GM19452 (cell line): ENCODE measurements around the gene CLDN20.
"Not testable (repeated sequence)": the region's sequence is repeated elsewhere in the genome, so short reads cannot be mapped to it uniquely, and the experiment has no call there.

Source experiments
- ATAC-seq: cut with Tn5 transposase; IDR thresholded peaks from one replicate; pipeline ENCODE4 v1.9.1; 2021; ENCODE audit not compliant: unreplicated experiment

CLDN20 gene, protein sequence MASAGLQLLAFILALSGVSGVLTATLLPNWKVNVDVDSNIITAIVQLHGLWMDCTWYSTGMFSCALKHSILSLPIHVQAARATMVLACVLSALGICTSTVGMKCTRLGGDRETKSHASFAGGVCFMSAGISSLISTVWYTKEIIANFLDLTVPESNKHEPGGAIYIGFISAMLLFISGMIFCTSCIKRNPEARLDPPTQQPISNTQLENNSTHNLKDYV

DNA sequence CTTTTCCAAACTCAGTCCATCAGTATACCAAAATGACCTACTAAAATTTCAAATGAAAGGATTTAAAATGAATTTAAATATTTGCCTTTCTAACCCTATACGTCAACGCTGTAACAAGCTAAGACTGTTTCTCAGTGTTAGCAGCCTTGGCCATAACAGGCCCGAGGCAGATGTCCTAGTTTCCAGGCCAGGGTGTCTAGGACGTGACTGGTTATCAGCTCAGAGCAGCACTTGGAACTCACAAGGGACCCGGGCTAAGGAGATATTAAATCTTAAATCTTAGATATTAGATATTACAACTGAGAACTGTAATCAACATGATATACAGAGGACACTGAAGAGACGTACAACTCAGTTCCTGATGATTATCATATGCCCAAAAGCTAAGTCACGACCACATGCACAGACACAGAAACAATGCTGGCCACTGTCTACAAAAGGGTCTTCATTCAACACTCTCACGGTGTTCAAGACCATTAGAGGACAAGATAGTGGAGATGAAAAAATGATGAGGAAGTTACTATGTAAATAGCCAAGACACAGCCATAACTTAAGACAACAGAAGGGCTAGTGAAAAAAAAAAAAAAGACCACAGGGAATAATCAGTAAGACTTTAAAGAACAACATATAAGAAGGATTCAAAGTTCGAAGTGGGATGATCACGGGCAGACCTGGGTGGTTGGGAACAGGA lies at the start of gene CLDN20:
Gene CLDN20 (plus strand): TSS at position 641 of the 691 bp plus-strand sequence. CDS start 11,707 bp downstream, outside the sequence.
- ATAC-seq, result no peak

DNA sequence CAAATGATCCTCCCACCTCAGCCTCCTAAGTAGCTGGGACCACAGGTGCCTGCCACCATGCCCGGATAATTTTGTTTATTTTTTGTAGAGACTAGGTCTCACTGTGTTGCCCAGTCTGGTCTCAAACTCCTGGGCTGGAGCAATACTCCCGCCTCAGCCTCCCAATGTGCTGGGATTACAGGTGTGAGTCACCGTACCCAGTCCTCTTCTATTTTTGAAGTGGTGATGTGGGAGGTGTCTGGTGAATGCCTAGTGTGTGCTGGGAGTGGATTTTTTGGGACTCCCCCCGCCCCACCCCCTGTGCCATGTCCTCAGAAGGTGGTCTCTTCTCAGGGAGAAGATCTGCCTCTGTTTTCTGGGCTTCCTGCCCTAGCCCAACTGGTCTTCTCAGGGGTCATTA lies 47.9 kb upstream of the CLDN20 start:
- no peak for ATAC-seq

DNA sequence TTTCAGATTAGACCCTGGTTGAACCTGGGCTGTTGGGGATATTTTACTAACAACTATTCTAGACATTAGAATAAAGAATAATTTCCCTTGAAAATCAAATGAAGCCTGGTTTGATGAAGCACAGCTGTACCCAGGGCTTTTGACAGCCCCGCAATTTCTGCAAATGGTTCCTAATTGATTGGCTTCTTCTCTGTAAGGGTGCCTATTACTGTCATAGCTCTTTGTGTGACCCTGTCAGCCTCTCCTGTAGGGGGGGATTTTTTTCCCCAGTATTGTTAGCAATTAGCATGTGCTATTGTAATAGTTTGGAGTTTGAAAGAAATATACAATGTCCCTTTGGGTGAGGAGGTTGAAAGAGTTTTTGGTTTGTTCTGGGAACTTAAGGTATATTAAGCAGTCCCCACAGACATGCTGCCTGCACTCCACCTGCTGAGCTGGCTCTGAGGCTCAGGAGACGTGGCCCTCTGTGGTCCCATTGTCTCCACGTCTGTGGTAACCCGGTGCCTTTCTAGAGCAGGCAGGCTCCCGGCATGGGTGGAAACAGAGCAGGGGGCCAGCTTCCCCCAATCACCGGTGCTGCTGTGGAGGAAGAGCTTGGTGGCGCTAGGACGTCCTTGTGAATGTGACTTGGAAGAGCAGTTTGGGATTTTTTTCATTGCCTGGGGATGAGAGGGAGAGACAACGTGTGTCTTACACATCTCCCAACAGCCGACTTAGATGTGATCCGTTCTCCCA lies 47.3 kb upstream of the CLDN20 start:
- no peak for ATAC-seq

DNA sequence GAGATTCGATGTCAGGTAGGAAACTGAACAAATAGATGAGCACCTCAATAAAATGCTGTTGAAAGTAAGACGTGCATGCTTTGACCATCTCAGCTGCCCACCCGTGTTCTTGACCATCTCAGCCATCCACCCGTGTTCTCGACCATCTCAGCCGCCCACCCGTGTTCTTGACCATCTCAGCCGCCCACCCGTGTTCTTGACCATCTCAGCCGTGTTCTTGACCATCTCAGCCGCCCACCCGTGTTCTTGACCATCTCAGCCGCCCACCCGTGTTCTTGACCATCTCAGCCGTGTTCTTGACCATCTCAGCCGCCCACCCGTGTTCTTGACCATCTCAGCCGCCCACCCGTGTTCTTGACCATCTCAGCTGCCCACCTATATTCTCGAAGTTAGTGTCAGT lies 45.1 kb upstream of the CLDN20 start:
- not testable (repeated sequence) for ATAC-seq

- ATAC-seq, result no peak
Measured at GRCh38 chr6:155219299-155219698, 44.5 kb upstream of the CLDN20 start.

GRCh38 chr6:155219858-155220301 lies 43.9 kb upstream of the CLDN20 start:
- no peak for ATAC-seq

- no peak for ATAC-seq
Measured at GRCh38 chr6:155221086-155221485, 42.7 kb upstream of the CLDN20 start.

- ATAC-seq, result no peak
Measured at GRCh38 chr6:155222506-155222905, 41.3 kb upstream of the CLDN20 start.

- ATAC-seq, result peak; percentile 99
Measured at GRCh38 chr6:155223646-155224451, 40.0 kb upstream of the CLDN20 start.

GRCh38 chr6:155224618-155225017 lies 39.2 kb upstream of the CLDN20 start:
- no peak for ATAC-seq

GRCh38 chr6:155227046-155227445 lies 36.8 kb upstream of the CLDN20 start:
- no peak for ATAC-seq

GRCh38 chr6:155228546-155229166 lies 35.2 kb upstream of the CLDN20 start:
- no peak for ATAC-seq

GRCh38 chr6:155230975-155231374 lies 32.8 kb upstream of the CLDN20 start:
- not testable (repeated sequence) for ATAC-seq

DNA sequence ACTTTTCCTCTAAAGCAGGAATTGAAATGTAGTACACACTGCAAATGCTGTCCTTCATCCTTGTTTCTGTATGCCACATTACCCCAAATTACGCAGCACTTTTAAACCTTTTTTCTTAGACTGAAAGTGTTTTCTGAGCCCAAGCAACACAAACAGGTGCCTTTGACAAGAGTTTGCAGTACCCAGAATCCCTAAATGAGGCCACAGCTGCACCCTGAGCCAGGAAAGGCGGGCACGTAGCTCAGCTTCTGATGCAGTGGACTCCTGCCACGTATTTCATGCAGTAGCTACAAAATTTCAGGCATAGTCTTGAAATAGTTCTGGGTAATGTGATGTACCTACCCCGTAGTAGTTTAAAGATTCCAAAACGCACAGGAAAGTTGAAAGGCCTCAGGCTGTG lies 31.0 kb upstream of the CLDN20 start:
- no peak for ATAC-seq

- ATAC-seq, result no peak
Measured at GRCh38 chr6:155234167-155234566, 29.6 kb upstream of the CLDN20 start.

- no peak for ATAC-seq
Measured at GRCh38 chr6:155234687-155235086, 29.1 kb upstream of the CLDN20 start.

GRCh38 chr6:155235087-155235486 lies 28.7 kb upstream of the CLDN20 start:
- ATAC-seq, result no peak

DNA sequence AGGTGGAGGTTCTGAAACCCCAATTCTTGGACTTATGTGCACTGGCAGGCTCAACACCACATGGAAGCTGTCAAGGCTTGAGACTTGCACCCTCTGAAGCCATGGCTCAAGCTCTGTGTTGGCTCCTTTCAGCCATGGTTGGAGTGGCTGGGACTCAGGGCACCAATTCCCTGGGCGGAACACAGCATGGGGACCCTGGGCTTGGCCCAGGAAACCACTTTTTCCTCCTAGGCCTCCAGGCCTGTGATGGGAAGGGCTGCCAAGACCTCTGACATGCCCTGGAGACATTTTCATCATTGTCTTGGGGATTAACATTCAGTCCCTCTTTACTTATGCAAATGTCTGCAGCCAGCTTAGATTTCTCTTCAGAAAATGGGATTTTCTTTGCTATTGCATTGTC lies 26.2 kb upstream of the CLDN20 start:
- ATAC-seq, result no peak

GRCh38 chr6:155240905-155241600 lies 22.8 kb upstream of the CLDN20 start:
- no peak for ATAC-seq

- no peak for ATAC-seq
Measured at GRCh38 chr6:155241966-155242365, 21.8 kb upstream of the CLDN20 start.
